Lung (tissue), 12 donors: Measurements from ENCODE around the gene CCDC182. TPM values are rescaled to one million over a fixed set of nuclear protein-coding genes. Genes with fewer than 3 reads are reported as not detected.

Experiments
- ATAC-seq: fragments of 200-7000 bp; cut with Tn5 transposase; one replicate; pipeline ENCODE4 v1.9.1; 2020; ENCODE audit warnings: moderate number of reproducible peaks; ENCODE audit not compliant: insufficient read depth, low FRiP score
- DNase-seq, 3 donors: peaks; one replicate each; pipeline ENCODE4 v3.0.0-alpha.2; 2013 to 2017
- H3K27ac ChIP-seq, 2 donors: one replicate each; pipeline ENCODE4 v1.5.1; 2013; ENCODE audit warnings: mild to moderate bottlenecking in 2 of 2, moderate library complexity in 2 of 2, control low read depth in 1 of 2, inconsistent platforms in 1 of 2, low read depth in 1 of 2, low read length in 1 of 2
- H3K27me3 ChIP-seq, 3 donors: one replicate each; pipeline ENCODE4 v1.5.1; 2013; ENCODE audit warnings: low read length in 2 of 3; ENCODE audit not compliant: control insufficient read depth in 3 of 3, insufficient read depth in 3 of 3
- H3K36me3 ChIP-seq, 4 donors: one replicate each; pipeline ENCODE4 v1.5.1; 2013; ENCODE audit warnings: low read length in 4 of 4, mild to moderate bottlenecking in 1 of 4, moderate library complexity in 1 of 4; ENCODE audit not compliant: control insufficient read depth in 4 of 4, insufficient read depth in 4 of 4
- H3K4me1 ChIP-seq, 5 donors: one replicate each; pipeline ENCODE4 v1.5.1; 2013; ENCODE audit warnings: low read length in 5 of 5, mild to moderate bottlenecking in 2 of 5, moderate library complexity in 1 of 5; ENCODE audit not compliant: control insufficient read depth in 5 of 5, insufficient read depth in 5 of 5
- H3K4me3 ChIP-seq: one replicate; pipeline ENCODE4 v1.5.1; 2013; ENCODE audit warnings: mild to moderate bottlenecking, control low read depth, moderate library complexity
- H3K9ac ChIP-seq, 2 donors: one replicate each; pipeline ENCODE4 v1.5.1; 2013; ENCODE audit warnings: low read length in 2 of 2, control low read depth in 1 of 2; ENCODE audit not compliant: insufficient read depth in 1 of 2
- H3K9me3 ChIP-seq, 4 donors: one replicate each; pipeline ENCODE4 v1.5.1; 2013; ENCODE audit warnings: low read length in 3 of 4, mild to moderate bottlenecking in 1 of 4, moderate library complexity in 1 of 4; ENCODE audit not compliant: control insufficient read depth in 4 of 4, insufficient read depth in 3 of 4
- WGBS, 2 donors: extraction: QIAGEN DNeasy Blood & Tissue Kit; methylation state at CpG; one replicate each; pipeline ENCODE4 v1.1.7; 2013; 5-methylcytosine and 5-hydroxymethylcytosine counted together
- polyA plus RNA-seq, 2 donors: library from polyadenylated mRNA; stranded (reverse); fragments of 200-250 nt; gene quantifications; one replicate each; pipeline ENCODE4 v1.2.1, GENCODE V29; 2013
- total RNA-seq, 2 donors: library from RNA; depleted of rRNA in 1 of 2; stranded (reverse); fragments of >200 nt in 1 of 2; gene quantifications; one replicate each; pipeline ENCODE4 v1.2.1, GENCODE V29; 2014 to 2021
- TF ChIP-seq, protein P1 (sequence below): IDR thresholded peaks from 2 replicates; pipeline ENCODE4 v1.5.1; 2012; ENCODE audit warnings: mild to moderate bottlenecking; ENCODE audit errors: control extremely low read depth, extremely low read depth
- donor health status: control.
- donor health status: control.
- donor health status: Bipolar disorder and iron deficiency.
- donor health status: healthy.
- donor health status: DM: yes; HTN: yes; CAD: no.

CCDC182 gene
- total and polyA plus RNA-seq, 4 donors, result not detected

- Histone ChIP-seq H3K9ac (no peak overlapping the region), H3K9me3 (peaks cover 0 to 2% (median 0%) of the 10 kb centered on the region in 4 donors), H3K4me3 (no peak overlapping the region), H3K4me1 (peaks cover 0 to 44% (median 18%) of the 10 kb centered on the region in 5 donors), H3K27ac (peak overlapping the region in 1 of 2 donors; percentile 32), H3K36me3 (no peaks in the 10 kb centered on the region), H3K27me3 (no peaks in the 10 kb centered on the region)
- ATAC-seq (no peak), DNase-seq (peak; percentile 77 to 85 (median 83))
- TF ChIP-seq, protein P1, sequence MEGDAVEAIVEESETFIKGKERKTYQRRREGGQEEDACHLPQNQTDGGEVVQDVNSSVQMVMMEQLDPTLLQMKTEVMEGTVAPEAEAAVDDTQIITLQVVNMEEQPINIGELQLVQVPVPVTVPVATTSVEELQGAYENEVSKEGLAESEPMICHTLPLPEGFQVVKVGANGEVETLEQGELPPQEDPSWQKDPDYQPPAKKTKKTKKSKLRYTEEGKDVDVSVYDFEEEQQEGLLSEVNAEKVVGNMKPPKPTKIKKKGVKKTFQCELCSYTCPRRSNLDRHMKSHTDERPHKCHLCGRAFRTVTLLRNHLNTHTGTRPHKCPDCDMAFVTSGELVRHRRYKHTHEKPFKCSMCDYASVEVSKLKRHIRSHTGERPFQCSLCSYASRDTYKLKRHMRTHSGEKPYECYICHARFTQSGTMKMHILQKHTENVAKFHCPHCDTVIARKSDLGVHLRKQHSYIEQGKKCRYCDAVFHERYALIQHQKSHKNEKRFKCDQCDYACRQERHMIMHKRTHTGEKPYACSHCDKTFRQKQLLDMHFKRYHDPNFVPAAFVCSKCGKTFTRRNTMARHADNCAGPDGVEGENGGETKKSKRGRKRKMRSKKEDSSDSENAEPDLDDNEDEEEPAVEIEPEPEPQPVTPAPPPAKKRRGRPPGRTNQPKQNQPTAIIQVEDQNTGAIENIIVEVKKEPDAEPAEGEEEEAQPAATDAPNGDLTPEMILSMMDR, result no peak
- WGBS, 2 donors, result 8 to 28% methylated on average over 6 of the region's 6 CpGs
Observed at GRCh38 chr17:57782062-57782490, 37.0 kb upstream of the CCDC182 start.

DNA sequence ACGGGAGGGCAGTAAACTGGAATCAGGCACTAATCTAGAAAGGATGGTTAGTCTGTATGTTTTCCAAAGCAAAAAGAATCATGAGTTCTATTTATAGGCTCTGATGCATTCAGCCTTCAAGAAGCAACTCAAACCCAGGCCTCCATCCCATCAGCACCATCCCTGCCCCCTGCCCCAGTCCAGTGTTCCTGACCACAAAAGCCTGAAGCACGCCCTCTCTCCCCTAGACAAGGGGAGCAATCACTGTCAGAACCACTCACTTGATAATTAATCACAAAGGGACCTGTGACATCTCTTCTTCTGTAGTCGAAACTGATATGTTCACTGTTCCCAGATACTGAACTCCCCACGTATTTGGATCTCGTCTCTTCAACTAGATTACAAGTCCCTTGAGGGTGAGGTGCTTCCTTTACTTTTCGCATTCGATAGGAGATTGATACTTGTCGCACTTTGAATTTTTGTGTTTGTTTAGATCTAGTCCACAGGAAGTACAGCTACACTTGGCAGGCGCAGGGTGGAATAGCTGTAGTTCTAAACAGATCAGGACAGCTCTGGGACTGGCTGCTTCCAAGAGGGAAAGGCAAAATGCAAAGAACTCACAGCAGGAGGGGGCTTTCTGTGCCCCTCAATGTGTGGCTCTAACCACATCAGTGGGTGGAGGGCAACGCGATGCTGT lies 36.4 kb upstream of the CCDC182 start:
- Histone ChIP-seq H3K27me3 (no peaks in the 10 kb centered on the region), H3K27ac (peak overlapping the region in 1 of 2 donors; percentile 32), H3K4me1 (peaks cover 0 to 44% (median 18%) of the 10 kb centered on the region in 5 donors), H3K4me3 (no peak overlapping the region), H3K9me3 (peaks cover 0 to 2% (median 0%) of the 10 kb centered on the region in 4 donors), H3K36me3 (no peaks in the 10 kb centered on the region), H3K9ac (no peak overlapping the region)
- ATAC-seq, result no peak
- WGBS, 2 donors, result 55 to 67% methylated on average over 11 of the region's 11 CpGs
- TF ChIP-seq, protein P1, result no peak
- peak in 2 of 3 donors; percentile 75 to 85 for DNase-seq

GRCh38 chr17:57779706-57780105 lies 34.6 kb upstream of the CCDC182 start:
- TF ChIP-seq, protein P1, result no peak
- H3K4me1 ChIP-seq, result peaks cover 0 to 36% (median 14%) of the 10 kb centered on the region in 5 donors
- H3K9me3 ChIP-seq, result peaks cover 0 to 2% (median 0%) of the 10 kb centered on the region in 4 donors
- ATAC-seq (no peak), DNase-seq (no peak)
- 65 to 68% methylated on average over 2 of the region's 2 CpGs for WGBS, 2 donors
- no peak overlapping the region for H3K4me3 ChIP-seq
- no peak overlapping the region for H3K27ac ChIP-seq
- no peaks in the 10 kb centered on the region for H3K27me3 ChIP-seq
- H3K9ac ChIP-seq, result no peak overlapping the region
- no peaks in the 10 kb centered on the region for H3K36me3 ChIP-seq
